DMS153 treated with DMSO at 0.1 percent for 48 hours (cell line): ENCODE data around the gene TRABD2B.
A peak's percentile ranks its signal among the peaks of the same experiment; 100 is the strongest.

ENCODE experiments used
- DNase-seq: peaks from one replicate; lab custom pipeline; 2025; ENCODE audit not compliant: unreplicated experiment; lab: John Stamatoyannopoulos, UW

TRABD2B gene

GRCh38 chr1:47886141-47886540, 111.0 kb downstream of the TRABD2B start:
- DNase-seq: no peak

GRCh38 chr1:47885062-47885830, 111.9 kb downstream of the TRABD2B start:
- DNase-seq: no peak

- DNase-seq: no peak
Measured at GRCh38 chr1:47883963-47884362, 113.2 kb downstream of the TRABD2B start.

GRCh38 chr1:47881505-47882442, 115.4 kb downstream of the TRABD2B start:
- DNase-seq: peak; percentile 88

- DNase-seq: no peak
Measured at GRCh38 chr1:47876587-47876963, 120.6 kb downstream of the TRABD2B start.

- DNase-seq: peak; percentile 34
Measured at GRCh38 chr1:47875831-47876586, 121.2 kb downstream of the TRABD2B start.

- no peak for DNase-seq
Measured at GRCh38 chr1:47875036-47875435, 122.1 kb downstream of the TRABD2B start.

- DNase-seq: no peak
Measured at GRCh38 chr1:47873337-47873736, 123.8 kb downstream of the TRABD2B start.

- DNase-seq: no peak
Measured at GRCh38 chr1:47872886-47873285, 124.3 kb downstream of the TRABD2B start.

GRCh38 chr1:47871799-47872353, 125.3 kb downstream of the TRABD2B start:
- peak; percentile 10 for DNase-seq

GRCh38 chr1:47870946-47871676, 126.1 kb downstream of the TRABD2B start:
- no peak for DNase-seq

- DNase-seq: no peak
Measured at GRCh38 chr1:47870480-47870879, 126.7 kb downstream of the TRABD2B start.

GRCh38 chr1:47868348-47868676, 128.9 kb downstream of the TRABD2B start:
- no peak for DNase-seq

- no peak for DNase-seq
Measured at GRCh38 chr1:47867438-47868347, 129.5 kb downstream of the TRABD2B start.

GRCh38 chr1:47866601-47867437, 130.4 kb downstream of the TRABD2B start:
- DNase-seq: no peak

GRCh38 chr1:47865881-47866535, 131.2 kb downstream of the TRABD2B start:
- DNase-seq: no peak

- no peak for DNase-seq
Measured at GRCh38 chr1:47859092-47859743, 138.0 kb downstream of the TRABD2B start.

GRCh38 chr1:47856996-47857395, 140.2 kb downstream of the TRABD2B start:
- no peak for DNase-seq
